GM23338 (cell line): ENCODE measurements around the gene MBD3L4.
"Not testable (repeated sequence)": the region's sequence is repeated elsewhere in the genome, so short reads cannot be mapped to it uniquely, and the experiment has no call there.

ENCODE experiments used
- CREB1 ChIP-seq: fragments of 250-450 bp; sonication (Bioruptor Pico); IDR thresholded peaks from 2 replicates; pipeline ENCODE4 v1.5.0; 2020; ENCODE audit warnings: low read depth, mild to moderate bottlenecking, moderate library complexity
- CTCF ChIP-seq, 2 experiments: fragments of 200-600 bp in 1 of 2; sonication (generic) in 1 of 2; conservative IDR thresholded peaks; 2 replicates each; pipeline versions ENCODE4 v1.5.1 to v1.6.1; 2016 to 2017; ENCODE audit warnings: antibody characterized with exemption in 2 of 2, low read depth in 2 of 2, mild to moderate bottlenecking in 2 of 2, moderate library complexity in 1 of 2
- ETS1 ChIP-seq: IDR thresholded peaks from 2 replicates; pipeline ENCODE4 v1.6.1; 2016; ENCODE audit warnings: antibody characterized with exemption
- EZH2 ChIP-seq: fragments of 200-600 bp; sonication (generic); IDR thresholded peaks from one replicate; pipeline ENCODE4 v1.8.0; 2017; ENCODE audit warnings: antibody characterized with exemption, mild to moderate bottlenecking, low read depth; ENCODE audit not compliant: unreplicated experiment
- EZH2phosphoT487 ChIP-seq: fragments of 200-600 bp; sonication (generic); IDR thresholded peaks from one replicate; pipeline ENCODE4 v1.8.1; 2018; ENCODE audit warnings: antibody characterized with exemption; ENCODE audit not compliant: unreplicated experiment
- NANOG ChIP-seq: IDR thresholded peaks from 2 replicates; pipeline ENCODE4 v1.6.1; 2016; ENCODE audit warnings: antibody characterized with exemption, borderline replicate concordance
- POLR2AphosphoS5 ChIP-seq: IDR thresholded peaks from 2 replicates; pipeline ENCODE4 v1.6.1; 2016; ENCODE audit warnings: antibody characterized with exemption, low read depth
- REST ChIP-seq: IDR thresholded peaks from one replicate; pipeline ENCODE4 v1.6.1; 2018; ENCODE audit warnings: antibody characterized with exemption; ENCODE audit not compliant: unreplicated experiment

GRCh38 chr19:7051421-7051820 lies 11.4 kb upstream of the MBD3L4 start:
- TF ChIP-seq CTCF (conservative IDR thresholded peaks at IDR 0.05; ENCODE audit: low read depth in 2 of 2); CREB1 (CRISPR knock-in tag); EZH2phosphoT487; POLR2AphosphoS5; EZH2; ETS1; REST; NANOG: not testable (repeated sequence)
